Gastrocnemius medialis (tissue), 4 donors: Measurements from ENCODE around the gene TMA7. TPM values are rescaled to one million over a fixed set of nuclear protein-coding genes. Genes with fewer than 3 reads are reported as not detected.

Experiments used
- ATAC-seq, 2 donors: fragments of 150-250 bp; one replicate each; pipeline ENCODE4 v1.9.1; 2016
- DNase-seq, 2 donors: peaks; one replicate each; pipeline ENCODE4 v3.0.0-alpha.2; 2019
- H3K27ac ChIP-seq, 4 donors: fragments of 200-600 bp; sonication (generic); 1 replicate in 1 of 4; 2 replicates in 3 of 4; pipeline ENCODE4 v1.5.1; 2016 to 2018; ENCODE audit warnings: mild to moderate bottlenecking in 2 of 4, moderate library complexity in 1 of 4
- H3K27me3 ChIP-seq, 3 donors: fragments of 200-600 bp; sonication (generic) in 2 of 3; 1 replicate in 1 of 3; 2 replicates in 2 of 3; pipeline versions ENCODE4 v1.5.1 to v1.6.0; 2016 to 2019; ENCODE audit warnings: mild to moderate bottlenecking in 1 of 3, moderate library complexity in 1 of 3
- H3K36me3 ChIP-seq, 2 donors: fragments of 200-600 bp; sonication (generic) in 1 of 2; one replicate each; pipeline ENCODE4 v1.5.1; 2017 to 2018
- H3K4me1 ChIP-seq, 2 donors: fragments of 200-600 bp; sonication (generic) in 1 of 2; one replicate each; pipeline ENCODE4 v1.5.1; 2016 to 2017; ENCODE audit warnings: mild to moderate bottlenecking in 2 of 2
- H3K4me3 ChIP-seq, 4 donors: fragments of 200-600 bp; sonication (generic) in 3 of 4; 1 replicate in 1 of 4; 2 replicates in 3 of 4; pipeline ENCODE4 v1.5.1; 2016 to 2019; ENCODE audit warnings: mild to moderate bottlenecking in 2 of 4
- H3K9me3 ChIP-seq, 3 donors: fragments of 200-600 bp; sonication (generic) in 2 of 3; 1 replicate in 1 of 3; 2 replicates in 2 of 3; pipeline ENCODE4 v1.5.1; 2016 to 2019
- POLR2A ChIP-seq, 2 donors: fragments of 450-650 bp; IDR thresholded peaks; one replicate each; pipeline ENCODE4 v1.6.1; 2017; ENCODE audit warnings: antibody characterized with exemption in 2 of 2, mild to moderate bottlenecking in 2 of 2, moderate library complexity in 2 of 2
- in situ Hi-C, 4 donors: fragments of 200-750 bp; cut with MboI; loops; one replicate each; pipeline versions ENCODE4 v1.15.0 to v1.8.0; 2017; ENCODE audit warnings: low sequenced_read_pairs in 4 of 4
- intact Hi-C: fragments of 100-400 bp; cut with DNase I; formaldehyde crosslinking; loops from one replicate; pipeline ENCODE4 v1.15.1; 2023; ENCODE audit warnings: low total_unique reads
- total RNA-seq, 4 donors: library from RNA; depleted of rRNA; stranded (reverse); fragments of >200 nt; gene quantifications; one replicate each; pipeline versions ENCODE4 v1.1.0 to v1.2.3, GENCODE V29; 2016
- TF ChIP-seq, protein P1 (sequence below), 5 experiments: fragments of 450-650 bp in 3 of 5; fragments of 200-600 bp in 2 of 5; sonication (generic) in 2 of 5; IDR thresholded peaks in 4 of 5; conservative IDR thresholded peaks in 1 of 5; 1 replicate in 4 of 5; 2 replicates in 1 of 5; pipeline ENCODE4 v1.5.1; 2016 to 2019; ENCODE audit warnings: antibody characterized with exemption in 5 of 5, mild to moderate bottlenecking in 3 of 5, moderate library complexity in 3 of 5

The TMA7 gene
- total RNA-seq, 4 donors from 2014 or later, result 202 to 353 (median 294) TPM

DNA sequence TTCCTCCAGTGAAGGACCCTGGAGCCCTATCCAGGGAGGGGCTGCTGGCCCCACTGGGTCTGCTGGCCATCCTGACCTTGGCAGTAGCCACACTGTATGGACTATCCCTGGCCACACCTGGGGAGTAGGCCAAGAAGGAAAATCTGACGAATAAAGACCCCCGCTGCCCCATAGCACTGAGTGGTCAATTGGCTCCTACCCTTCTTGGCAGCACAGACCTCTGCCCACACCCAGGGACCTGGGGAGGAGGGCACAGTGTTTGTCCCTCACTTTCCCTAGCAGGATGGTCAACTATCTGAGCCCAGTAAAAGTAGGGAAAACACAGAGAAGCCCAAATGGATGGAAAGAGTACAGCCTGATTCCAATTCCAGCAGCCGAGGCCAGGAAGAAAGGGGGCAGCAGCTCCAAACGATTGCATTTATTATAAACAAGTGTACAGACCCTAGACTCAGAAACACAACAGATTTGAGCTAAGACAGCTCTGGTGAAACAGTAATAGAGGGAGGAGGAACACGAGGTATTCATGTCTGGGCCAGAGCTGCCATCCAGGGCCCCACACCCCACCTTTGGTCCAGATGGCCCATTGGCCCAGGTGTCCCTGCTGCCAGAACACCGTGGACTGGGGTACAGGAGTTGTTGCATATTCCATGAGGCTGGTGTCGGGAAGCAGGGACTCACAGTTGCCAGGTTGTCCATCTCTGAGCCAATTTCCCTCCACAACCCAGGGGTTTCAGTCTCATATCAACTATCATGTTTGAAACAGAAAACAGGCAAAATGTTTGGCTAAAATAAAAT is 27.6 kb downstream of the TMA7 start:
- in situ Hi-C loops, result loop anchor here in 2 of 4 donors (5.0 to 10.0 kb wide), 2 partner anchors 77 to 90 kb away; partner anchors contain the start of gene PFKFB4 (in 1 of the 2)
- DNase-seq (no peak), ATAC-seq (no peak)
- peak overlapping the region; percentile 99 to 100 (median 100) for H3K27ac ChIP-seq
- intact Hi-C loops, result loop anchor here (5.0 kb wide), 2 partner anchors 140 to 220 kb away; partner anchors contain the start of genes NCKIPSD and UQCRC1
- H3K27me3 ChIP-seq, result no peaks in the 10 kb centered on the region
- H3K9me3 ChIP-seq, result no peaks in the 10 kb centered on the region
- peaks cover 50% of the 10 kb centered on the region in 2 donors for H3K4me1 ChIP-seq
- no peak for TF ChIP-seq POLR2A (IDR thresholded peaks at IDR 0.05)
- peaks cover 0 to 10% of the 10 kb centered on the region in 2 donors for H3K36me3 ChIP-seq
- peak overlapping the region in 3 of 4 donors; percentile 56 to 76 (median 74) for H3K4me3 ChIP-seq

DNA sequence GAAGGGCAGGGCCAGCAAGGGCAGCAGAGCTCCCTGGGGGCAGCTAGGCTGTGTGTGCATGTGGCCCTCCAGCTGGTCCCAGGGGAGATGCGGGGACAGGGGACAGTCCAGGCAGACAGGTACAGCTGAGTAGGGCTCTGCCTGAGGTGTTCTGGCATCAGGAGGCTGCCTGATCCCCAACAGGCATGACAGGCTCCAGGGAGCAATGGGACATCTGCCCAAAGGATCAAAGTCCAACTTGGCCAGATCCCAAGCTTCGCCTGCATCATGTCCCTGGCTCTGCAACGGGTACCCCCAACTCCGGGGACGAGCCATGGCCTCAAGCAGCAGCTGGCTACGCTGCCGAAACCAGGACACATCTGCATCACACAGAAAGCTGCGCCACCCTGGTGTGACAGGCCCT is 28.3 kb downstream of the TMA7 start:
- peak overlapping the region; percentile 99 to 100 (median 100) for H3K27ac ChIP-seq
- no peak overlapping the region for H3K4me3 ChIP-seq
- TF ChIP-seq, protein P1, sequence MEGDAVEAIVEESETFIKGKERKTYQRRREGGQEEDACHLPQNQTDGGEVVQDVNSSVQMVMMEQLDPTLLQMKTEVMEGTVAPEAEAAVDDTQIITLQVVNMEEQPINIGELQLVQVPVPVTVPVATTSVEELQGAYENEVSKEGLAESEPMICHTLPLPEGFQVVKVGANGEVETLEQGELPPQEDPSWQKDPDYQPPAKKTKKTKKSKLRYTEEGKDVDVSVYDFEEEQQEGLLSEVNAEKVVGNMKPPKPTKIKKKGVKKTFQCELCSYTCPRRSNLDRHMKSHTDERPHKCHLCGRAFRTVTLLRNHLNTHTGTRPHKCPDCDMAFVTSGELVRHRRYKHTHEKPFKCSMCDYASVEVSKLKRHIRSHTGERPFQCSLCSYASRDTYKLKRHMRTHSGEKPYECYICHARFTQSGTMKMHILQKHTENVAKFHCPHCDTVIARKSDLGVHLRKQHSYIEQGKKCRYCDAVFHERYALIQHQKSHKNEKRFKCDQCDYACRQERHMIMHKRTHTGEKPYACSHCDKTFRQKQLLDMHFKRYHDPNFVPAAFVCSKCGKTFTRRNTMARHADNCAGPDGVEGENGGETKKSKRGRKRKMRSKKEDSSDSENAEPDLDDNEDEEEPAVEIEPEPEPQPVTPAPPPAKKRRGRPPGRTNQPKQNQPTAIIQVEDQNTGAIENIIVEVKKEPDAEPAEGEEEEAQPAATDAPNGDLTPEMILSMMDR (IDR thresholded peaks at IDR 0.05 in 4 of 5, conservative IDR thresholded peaks at IDR 0.05 in 1 of 5), result no peak
- no peak for TF ChIP-seq POLR2A (IDR thresholded peaks at IDR 0.05)
- H3K36me3 ChIP-seq, result peaks cover 0 to 10% of the 10 kb centered on the region in 2 donors
- ATAC-seq (no peak), DNase-seq (no peak)
- in situ Hi-C loops (loop anchor here in 2 of 4 donors (5.0 to 10.0 kb wide), 2 partner anchors 76 to 89 kb away; partner anchors contain the start of gene PFKFB4 (in 1 of the 2)), intact Hi-C loops (loop anchor here (5.0 kb wide), 2 partner anchors 139 to 219 kb away; partner anchors contain the start of genes NCKIPSD and UQCRC1)
- no peaks in the 10 kb centered on the region for H3K27me3 ChIP-seq
- no peaks in the 10 kb centered on the region for H3K9me3 ChIP-seq
- H3K4me1 ChIP-seq, result peaks cover 52 to 55% of the 10 kb centered on the region in 2 donors

DNA sequence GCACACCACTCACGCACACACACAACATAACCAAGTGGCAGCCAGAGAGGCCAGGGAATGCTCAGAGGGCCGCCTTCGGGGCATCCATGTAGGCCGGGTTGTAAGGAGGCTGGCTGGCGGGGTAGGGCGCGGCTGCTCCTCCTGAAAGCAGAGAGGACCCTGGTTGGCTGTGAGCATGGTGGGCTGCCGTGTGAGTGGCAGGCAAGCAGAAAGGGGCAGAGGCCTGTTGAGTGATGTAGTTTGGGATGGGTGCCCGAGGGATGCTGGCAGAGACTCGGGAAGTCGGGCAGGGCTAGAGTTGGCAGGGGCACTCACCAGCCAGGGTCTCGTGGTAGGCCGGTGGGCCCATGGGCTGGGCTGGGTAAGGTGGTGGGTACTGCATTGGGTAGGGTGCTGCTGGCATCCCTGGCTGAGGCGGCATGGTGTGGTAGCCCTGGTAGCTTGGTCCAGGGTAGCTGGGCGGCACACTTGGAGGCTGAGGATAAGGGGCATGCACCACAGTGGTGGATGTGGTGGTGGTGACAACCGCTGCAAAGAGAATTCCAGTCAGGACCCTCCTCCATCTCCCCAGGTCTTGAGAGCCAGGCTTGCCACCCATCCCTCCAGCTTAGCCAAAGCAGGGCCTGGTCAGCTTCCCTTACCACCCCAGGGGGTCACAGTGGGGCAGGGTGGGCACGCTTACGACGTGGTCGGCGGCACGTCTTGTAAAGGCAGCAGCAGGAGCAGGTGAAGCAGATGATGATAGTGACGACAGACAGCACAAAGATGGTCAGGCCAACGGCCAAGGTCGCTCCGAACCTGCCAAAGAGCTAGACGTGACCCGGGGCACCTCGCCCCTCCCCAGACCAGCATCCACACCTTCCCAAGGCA is 29.2 kb downstream of the TMA7 start:
- peaks cover 55 to 57% of the 10 kb centered on the region in 2 donors for H3K4me1 ChIP-seq
- H3K36me3 ChIP-seq, result peaks cover 0 to 10% of the 10 kb centered on the region in 2 donors
- in situ Hi-C loops (loop anchor here in 2 of 4 donors (5.0 to 10.0 kb wide), 2 partner anchors 76 to 88 kb away; partner anchors contain the start of gene PFKFB4 (in 1 of the 2)), intact Hi-C loops (loop anchor here (5.0 kb wide), 2 partner anchors 138 to 218 kb away; partner anchors contain the start of genes NCKIPSD and UQCRC1)
- H3K27me3 ChIP-seq, result no peaks in the 10 kb centered on the region
- no peak overlapping the region for H3K4me3 ChIP-seq
- DNase-seq, result peak in 1 of 2 donors; percentile 17
- H3K27ac ChIP-seq, result peak overlapping the region in 2 of 4 donors; percentile 100
- no peaks in the 10 kb centered on the region for H3K9me3 ChIP-seq
- TF ChIP-seq, protein P1 (IDR thresholded peaks at IDR 0.05 in 4 of 5, conservative IDR thresholded peaks at IDR 0.05 in 1 of 5), result no peak
- no peak for TF ChIP-seq POLR2A (IDR thresholded peaks at IDR 0.05)
- ATAC-seq, result no peak

DNA sequence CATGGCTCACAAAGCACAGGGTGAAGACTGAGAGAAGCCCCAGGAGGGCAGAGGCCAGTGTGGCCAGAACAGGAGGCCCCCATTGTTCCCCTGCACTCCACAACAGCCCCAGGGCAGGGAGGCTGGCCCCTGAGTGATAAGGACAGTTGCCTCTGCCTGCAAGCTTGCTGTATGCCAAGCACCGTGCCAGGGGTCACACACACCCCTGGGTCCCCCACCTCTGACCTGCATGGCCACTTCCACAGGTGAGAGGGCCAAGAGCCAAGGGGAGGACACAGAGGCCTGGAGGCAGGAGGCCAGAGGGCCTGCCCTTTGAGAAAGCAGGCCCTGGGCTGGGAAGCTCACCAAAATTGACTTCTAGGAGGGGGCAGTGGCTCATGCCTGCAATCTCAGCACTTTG is 30.2 kb downstream of the TMA7 start:
- DNase-seq (no peak), ATAC-seq (no peak)
- Histone ChIP-seq H3K27me3 (no peaks in the 10 kb centered on the region), H3K9me3 (no peaks in the 10 kb centered on the region), H3K4me3 (no peak overlapping the region), H3K27ac (peak overlapping the region in 3 of 4 donors; percentile 23 to 100 (median 55)), H3K36me3 (peaks cover 0 to 10% of the 10 kb centered on the region in 2 donors), H3K4me1 (peaks cover 50 to 52% of the 10 kb centered on the region in 2 donors)
- TF ChIP-seq POLR2A (IDR thresholded peaks at IDR 0.05), result no peak
- TF ChIP-seq, protein P1 (IDR thresholded peaks at IDR 0.05 in 4 of 5, conservative IDR thresholded peaks at IDR 0.05 in 1 of 5), result no peak
- in situ Hi-C loops, result no loop called here
- intact Hi-C loops, result no loop called here
